Upper lobe of right lung (tissue), 1 donor: ENCODE results near the gene LRRC7. TPM values are rescaled to one million over a fixed set of nuclear protein-coding genes. Genes with fewer than 3 reads are reported as not detected.

Experiments used
- ATAC-seq: fragments of 200-7000 bp; cut with Tn5 transposase; one replicate; pipeline ENCODE4 v1.9.1; 2020; ENCODE audit warnings: mild to moderate bottlenecking, moderate library complexity
- DNase-seq: peaks from one replicate; pipeline ENCODE4 v3.0.0-alpha.2; 2020
- H3K27ac ChIP-seq: fragments of 200-600 bp; one replicate; pipeline ENCODE4 v1.8.0; 2022
- H3K27me3 ChIP-seq: fragments of 200-600 bp; one replicate; pipeline ENCODE4 v1.8.0; 2022; ENCODE audit warnings: mild to moderate bottlenecking
- H3K36me3 ChIP-seq: fragments of 200-600 bp; one replicate; pipeline ENCODE4 v1.8.0; 2022
- H3K4me1 ChIP-seq: fragments of 200-600 bp; one replicate; pipeline ENCODE4 v1.8.0; 2022
- H3K4me3 ChIP-seq: fragments of 200-600 bp; one replicate; pipeline ENCODE4 v1.8.0; 2022; ENCODE audit warnings: mild to moderate bottlenecking
- H3K9me3 ChIP-seq: fragments of 200-600 bp; one replicate; pipeline ENCODE4 v1.8.0; 2022
- CTCF ChIP-seq: fragments of 200-600 bp; IDR thresholded peaks from one replicate; pipeline ENCODE4 v1.8.0; 2022; ENCODE audit warnings: antibody characterized with exemption
- intact Hi-C: fragments of 100-400 bp; cut with DNase I; formaldehyde crosslinking; loops from one replicate; pipeline ENCODE4 v1.11.0; 2022
- total RNA-seq: library from RNA; stranded (reverse); fragmentation: NEBNext Ultra II Directional; extraction: Animal tissue kit (Norgen Biotek cat#: 25700); gene quantifications from one replicate; pipeline ENCODE4 v1.2.1, GENCODE V29; 2021
- donor health status: DM: no; HTN: yes; CAD: no; lungs with severe emphysema.

Gene LRRC7
- total RNA-seq, 1 donor from 2014 or later = not detected

- no peak for ATAC-seq
- no peak overlapping the region for H3K4me3 ChIP-seq
- H3K27ac ChIP-seq = no peak overlapping the region
- H3K27me3 ChIP-seq = no peaks in the 10 kb centered on the region
- intact Hi-C loops = no loop called here
- TF ChIP-seq CTCF = no peak
- no peaks in the 10 kb centered on the region for H3K9me3 ChIP-seq
- no peaks in the 10 kb centered on the region for H3K36me3 ChIP-seq
- no peaks in the 10 kb centered on the region for H3K4me1 ChIP-seq
- no peak for DNase-seq
These were observed 112.2 kb downstream of the LRRC7 start for GRCh38 chr1:69679965-69680364.

- Histone ChIP-seq H3K36me3 (no peaks in the 10 kb centered on the region), H3K4me3 (no peak overlapping the region), H3K9me3 (peaks cover 9% of the 10 kb centered on the region), H3K4me1 (no peaks in the 10 kb centered on the region), H3K27ac (no peak overlapping the region), H3K27me3 (no peaks in the 10 kb centered on the region)
- intact Hi-C loops = no loop called here
- TF ChIP-seq CTCF = no peak
- DNase-seq (no peak), ATAC-seq (no peak)
These were observed 118.8 kb downstream of the LRRC7 start for GRCh38 chr1:69686367-69686984.

GRCh38 chr1:69688193-69688592 lies 120.5 kb downstream of the LRRC7 start:
- H3K4me1 ChIP-seq = no peaks in the 10 kb centered on the region
- DNase-seq = no peak
- H3K9me3 ChIP-seq = peaks cover 9% of the 10 kb centered on the region
- no peak overlapping the region for H3K27ac ChIP-seq
- TF ChIP-seq CTCF = no peak
- intact Hi-C loops = no loop called here
- H3K36me3 ChIP-seq = no peaks in the 10 kb centered on the region
- ATAC-seq = no peak
- no peak overlapping the region for H3K4me3 ChIP-seq
- no peaks in the 10 kb centered on the region for H3K27me3 ChIP-seq

GRCh38 chr1:69691179-69691578 lies 123.5 kb downstream of the LRRC7 start:
- Histone ChIP-seq H3K27ac (no peak overlapping the region), H3K36me3 (no peaks in the 10 kb centered on the region), H3K4me1 (no peaks in the 10 kb centered on the region), H3K9me3 (peaks cover 9% of the 10 kb centered on the region), H3K27me3 (no peaks in the 10 kb centered on the region), H3K4me3 (no peak overlapping the region)
- no peak for TF ChIP-seq CTCF
- no peak for ATAC-seq
- no peak for DNase-seq
- intact Hi-C loops = no loop called here

- no peak for DNase-seq
- no peaks in the 10 kb centered on the region for H3K4me1 ChIP-seq
- no peaks in the 10 kb centered on the region for H3K36me3 ChIP-seq
- intact Hi-C loops = no loop called here
- no peak for TF ChIP-seq CTCF
- no peaks in the 10 kb centered on the region for H3K9me3 ChIP-seq
- no peak for ATAC-seq
- H3K27me3 ChIP-seq = no peaks in the 10 kb centered on the region
- no peak overlapping the region for H3K4me3 ChIP-seq
- no peak overlapping the region for H3K27ac ChIP-seq
These were observed 126.4 kb downstream of the LRRC7 start for GRCh38 chr1:69693921-69694675.
